GM10248 (cell line): ENCODE measurements around the gene NBPF1.
A peak's percentile ranks its signal among the peaks of the same experiment; 100 is the strongest.
"Not testable (repeated sequence)": the region's sequence is repeated elsewhere in the genome, so short reads cannot be mapped to it uniquely, and the experiment has no call there.

Source experiments
- CTCF ChIA-PET: fragments of 300-600 bp; sonication (Branson Sonifier 250); formaldehyde crosslinking; extraction: SDS; loops from one replicate; lab custom pipeline; 2021; ENCODE audit warnings: antibody characterized with exemption; lab: Yijun Ruan, JAX
- POLR2A ChIA-PET: fragments of 350-650 bp; sonication (Branson Sonifier 250); formaldehyde crosslinking; extraction: SDS; loops from one replicate; lab custom pipeline; 2020; ENCODE audit warnings: antibody characterized with exemption; lab: Yijun Ruan, JAX
- DNase-seq: peaks from one replicate; pipeline ENCODE4 v3.0.0; 2012; ENCODE audit errors: extremely low spot score
- TF ChIP-seq, protein P1 (sequence below): IDR thresholded peaks from 2 replicates; pipeline ENCODE4 v1.5.1; 2012; ENCODE audit warnings: mild to moderate bottlenecking, low read depth; ENCODE audit errors: extremely low read depth, missing control alignments, control extremely low read depth

Gene NBPF1

DNA sequence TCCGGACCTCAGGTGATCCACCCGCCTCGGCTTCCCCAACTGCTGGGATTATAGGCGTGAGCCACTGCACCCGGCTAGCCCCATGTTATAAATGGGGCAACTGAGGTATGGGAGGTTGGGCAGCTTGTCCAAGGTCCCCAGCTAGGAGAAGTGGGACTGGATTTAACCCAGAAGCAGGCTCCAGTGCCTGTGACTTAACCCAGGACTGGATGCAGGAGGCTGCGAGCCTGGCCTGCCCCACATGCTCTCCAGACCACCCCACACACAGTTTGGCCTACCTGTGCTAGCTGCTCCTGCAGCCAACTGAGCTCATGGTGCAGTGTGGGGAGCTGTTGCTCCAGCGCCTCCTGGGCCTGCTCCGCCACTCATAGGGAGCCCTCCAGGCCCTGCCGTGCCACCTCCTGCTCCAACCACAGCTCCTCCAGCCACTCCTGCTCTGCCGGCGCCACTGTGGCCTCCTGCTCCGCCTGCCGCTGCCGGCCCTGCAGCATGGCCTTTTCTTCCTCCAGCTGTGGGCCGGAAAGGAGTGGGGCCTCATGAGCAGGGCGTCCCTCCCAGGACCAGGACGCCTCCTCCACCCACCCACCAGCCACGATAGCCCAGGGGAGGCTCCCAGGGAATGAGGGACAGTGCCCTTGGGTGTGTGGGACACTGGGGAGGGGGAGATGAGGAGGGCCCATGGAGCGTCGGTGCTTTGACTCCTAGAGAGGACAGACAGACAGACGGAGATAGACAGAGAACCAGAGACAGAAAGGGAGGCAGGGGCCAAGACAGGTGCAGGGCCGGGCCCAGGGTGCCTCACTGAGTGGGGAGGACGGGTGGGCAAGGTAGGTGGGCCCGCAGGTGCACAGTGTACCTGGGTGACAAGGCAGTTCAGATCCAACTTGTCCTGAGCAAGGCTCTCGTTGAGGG, 12.4 kb upstream of the NBPF1 start:
- TF ChIP-seq, protein P1, sequence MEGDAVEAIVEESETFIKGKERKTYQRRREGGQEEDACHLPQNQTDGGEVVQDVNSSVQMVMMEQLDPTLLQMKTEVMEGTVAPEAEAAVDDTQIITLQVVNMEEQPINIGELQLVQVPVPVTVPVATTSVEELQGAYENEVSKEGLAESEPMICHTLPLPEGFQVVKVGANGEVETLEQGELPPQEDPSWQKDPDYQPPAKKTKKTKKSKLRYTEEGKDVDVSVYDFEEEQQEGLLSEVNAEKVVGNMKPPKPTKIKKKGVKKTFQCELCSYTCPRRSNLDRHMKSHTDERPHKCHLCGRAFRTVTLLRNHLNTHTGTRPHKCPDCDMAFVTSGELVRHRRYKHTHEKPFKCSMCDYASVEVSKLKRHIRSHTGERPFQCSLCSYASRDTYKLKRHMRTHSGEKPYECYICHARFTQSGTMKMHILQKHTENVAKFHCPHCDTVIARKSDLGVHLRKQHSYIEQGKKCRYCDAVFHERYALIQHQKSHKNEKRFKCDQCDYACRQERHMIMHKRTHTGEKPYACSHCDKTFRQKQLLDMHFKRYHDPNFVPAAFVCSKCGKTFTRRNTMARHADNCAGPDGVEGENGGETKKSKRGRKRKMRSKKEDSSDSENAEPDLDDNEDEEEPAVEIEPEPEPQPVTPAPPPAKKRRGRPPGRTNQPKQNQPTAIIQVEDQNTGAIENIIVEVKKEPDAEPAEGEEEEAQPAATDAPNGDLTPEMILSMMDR = no peak
- POLR2A ChIA-PET = no interaction called here
- CTCF ChIA-PET = interaction anchor here (0.6 to 2.3 kb wide), 10 partner anchors 10 to 543 kb away, joined by 3 to 12 read pairs (median 4); partner anchors contain the start of genes NBPF1 and NECAP2

DNA sequence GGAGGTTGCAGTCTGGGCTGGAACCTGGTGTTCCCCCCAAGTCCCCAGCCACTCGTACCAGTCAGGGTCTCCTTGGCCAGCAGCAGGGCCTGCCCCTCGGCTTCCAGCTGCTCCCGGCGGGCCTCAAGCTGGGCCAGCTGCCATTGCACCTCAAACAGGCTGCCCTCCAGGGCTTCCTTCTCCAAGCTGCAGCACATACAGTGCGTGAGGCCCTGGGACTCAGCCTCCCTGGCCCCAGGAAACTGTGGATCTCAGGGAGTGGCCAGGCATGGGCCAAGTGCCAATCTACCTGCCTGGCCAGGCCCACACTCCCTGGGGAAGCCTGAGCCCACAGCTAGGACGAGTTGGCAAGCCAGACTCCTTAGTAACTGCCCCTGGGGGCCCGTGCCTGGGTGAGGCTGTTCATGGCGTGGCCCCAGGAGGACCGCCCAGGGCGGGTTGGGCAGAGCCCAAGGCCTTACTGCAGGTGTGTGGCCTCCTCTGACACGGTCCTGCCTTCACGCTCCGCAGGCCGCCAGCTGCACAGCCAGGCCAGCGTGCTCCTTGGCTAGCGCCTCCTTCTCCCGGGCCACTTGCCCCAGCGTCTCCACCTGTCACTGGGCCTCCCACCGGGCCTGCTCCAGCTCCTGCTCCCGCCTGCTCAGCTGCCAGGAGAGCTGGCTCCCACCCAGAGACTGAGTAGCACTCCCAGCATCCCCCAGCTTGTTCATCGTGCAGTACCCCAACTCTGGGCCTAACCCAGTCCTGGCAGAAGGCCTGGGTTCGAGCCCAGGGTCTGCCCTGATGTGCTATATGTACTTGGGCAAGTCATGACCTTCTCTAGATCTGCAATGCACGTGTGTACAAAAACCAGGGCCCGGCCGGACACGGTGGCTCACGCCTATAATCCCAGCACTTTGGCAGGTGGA, 10.7 kb upstream of the NBPF1 start:
- CTCF ChIA-PET = interaction anchor here (0.8 to 2.3 kb wide), 8 partner anchors 8 to 614 kb away, joined by 3 to 12 read pairs (median 4); partner anchors contain the start of genes NBPF1 and NECAP2
- peak; percentile 53 for DNase-seq
- POLR2A ChIA-PET = not testable (repeated sequence)

More for the DNA sequence above, 12.4 kb upstream of the NBPF1 start:
- DNase-seq = peak; percentile 52

DNA sequence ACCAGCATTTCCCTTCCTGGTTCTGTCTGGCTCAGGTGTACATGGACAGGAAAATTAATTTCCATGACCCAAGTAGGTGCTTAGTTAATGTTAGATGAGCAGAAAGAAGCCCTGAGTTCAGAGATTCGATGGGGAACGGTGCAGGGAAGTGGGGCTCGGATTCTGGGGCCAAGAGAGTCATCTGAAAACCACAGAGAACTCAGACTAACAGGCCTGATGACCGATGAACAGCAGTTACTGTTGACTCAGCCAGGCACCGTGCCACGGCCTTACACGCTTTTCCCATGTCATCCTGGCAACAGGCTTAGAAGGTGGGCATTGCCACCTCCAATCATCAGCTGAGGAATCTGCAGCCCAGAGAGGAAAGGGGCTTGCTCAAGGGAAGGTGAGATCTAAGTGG, 10.0 kb upstream of the NBPF1 start:
- CTCF ChIA-PET = interaction anchor here (1.0 to 3.5 kb wide), 7 partner anchors 8 to 379 kb away, joined by 3 to 61 read pairs (median 9); partner anchors contain the start of gene NBPF1
- POLR2A ChIA-PET, DNase-seq: not testable (repeated sequence)

DNA sequence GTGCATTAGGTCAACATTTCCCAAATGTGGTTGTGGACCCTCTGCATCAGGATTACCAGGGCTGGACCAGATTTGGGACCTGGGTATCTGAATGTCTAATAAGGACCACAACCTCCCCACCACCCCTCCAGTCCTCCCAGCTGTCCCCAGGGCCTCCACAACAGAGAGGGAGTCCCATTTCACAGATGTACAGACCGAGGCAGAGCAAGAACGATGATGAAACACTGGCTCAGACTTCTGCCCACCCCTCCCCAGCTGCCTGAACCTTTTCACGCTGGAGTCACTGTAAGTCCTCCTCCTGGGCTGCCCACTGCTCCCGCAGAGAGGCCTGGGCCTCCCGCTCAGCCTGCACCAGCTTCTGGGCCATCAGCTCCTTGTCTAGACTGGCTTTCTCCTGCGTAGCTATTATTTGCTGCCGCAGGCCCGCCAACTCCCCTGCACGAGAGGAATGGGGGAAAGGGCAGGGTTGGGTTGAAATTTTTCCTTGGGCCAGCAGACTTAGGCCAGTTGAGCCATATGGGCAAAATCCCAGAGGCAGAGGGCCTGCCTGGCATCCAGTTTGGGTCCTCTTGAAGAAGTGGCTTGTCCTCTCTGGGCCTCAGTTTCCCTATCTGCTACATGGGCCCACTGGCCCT, 8.4 kb upstream of the NBPF1 start:
- ChIA-PET POLR2A (interaction anchor here (1.3 kb wide), 1 partner anchor 284 kb away, joined by 3 read pairs; no protein-coding TSS in a partner anchor), CTCF (interaction anchor here (0.8 to 3.5 kb wide), 28 partner anchors 10 to 426 kb away, joined by 3 to 61 read pairs (median 6); partner anchors contain the start of gene NBPF1)
- peak; percentile 67 for DNase-seq

DNA sequence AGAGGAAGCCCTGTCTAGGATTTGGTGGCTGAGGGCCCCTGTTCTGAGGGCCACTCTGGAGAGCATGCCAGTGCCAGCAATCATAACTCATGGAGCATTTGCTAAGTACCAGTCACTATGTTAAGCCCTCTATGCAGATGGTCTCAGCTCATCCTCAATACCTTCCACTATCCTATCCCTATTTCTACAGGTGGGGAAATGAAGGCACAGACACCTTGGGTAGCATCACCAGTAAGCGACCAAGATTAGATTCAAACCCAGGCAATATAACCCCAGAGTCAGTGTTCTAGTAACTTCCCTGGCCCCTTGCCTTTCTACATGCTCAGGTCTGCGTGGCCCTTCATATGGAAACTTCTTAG, 7.9 kb upstream of the NBPF1 start:
- no peak for DNase-seq
- TF ChIP-seq, protein P1 = no peak
- ChIA-PET POLR2A (interaction anchor here (1.3 kb wide), 1 partner anchor 284 kb away, joined by 3 read pairs; no protein-coding TSS in a partner anchor), CTCF (interaction anchor here (0.6 to 3.5 kb wide), 44 partner anchors 10 to 539 kb away, joined by 3 to 61 read pairs (median 4); partner anchors contain the start of genes NBPF1 and NECAP2)

DNA sequence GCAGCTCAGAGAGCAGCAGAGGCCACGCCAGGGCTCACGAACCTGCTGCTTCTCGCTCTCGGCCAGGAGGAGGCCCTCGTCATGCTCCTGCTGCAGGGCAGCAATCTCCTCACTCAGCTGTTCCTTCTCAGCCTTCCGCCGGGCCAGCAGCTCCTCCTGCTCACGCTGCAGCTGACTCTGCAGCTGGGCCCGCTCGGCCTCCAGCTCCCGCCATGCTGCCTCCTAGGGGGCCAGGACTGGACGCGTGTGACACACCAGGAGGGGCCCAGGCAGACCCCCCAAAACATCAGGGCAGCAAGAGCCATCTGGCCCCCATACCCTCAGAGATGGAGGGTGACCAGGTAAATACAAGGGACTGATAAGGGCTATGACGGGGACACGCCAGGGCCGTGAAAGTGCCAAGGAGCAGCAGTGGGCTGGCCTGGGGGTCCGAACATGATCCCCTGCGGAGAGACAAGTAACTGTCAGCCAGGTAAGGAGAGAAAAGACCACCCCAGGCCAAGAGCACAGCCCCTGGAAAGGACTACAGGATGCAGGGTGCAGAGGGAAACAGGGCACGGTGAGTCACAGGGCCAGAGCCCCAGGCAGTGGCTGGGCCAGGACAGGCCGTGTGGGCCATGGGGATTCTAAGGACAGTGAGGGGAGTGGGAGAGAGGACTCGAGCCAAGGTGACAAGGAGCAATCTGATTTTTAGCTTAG, 6.6 kb upstream of the NBPF1 start:
- POLR2A ChIA-PET, DNase-seq: not testable (repeated sequence)
- CTCF ChIA-PET = interaction anchor here (0.8 to 3.5 kb wide), 20 partner anchors 9 to 538 kb away, joined by 3 to 61 read pairs (median 6); partner anchors contain the start of gene NBPF1

DNA sequence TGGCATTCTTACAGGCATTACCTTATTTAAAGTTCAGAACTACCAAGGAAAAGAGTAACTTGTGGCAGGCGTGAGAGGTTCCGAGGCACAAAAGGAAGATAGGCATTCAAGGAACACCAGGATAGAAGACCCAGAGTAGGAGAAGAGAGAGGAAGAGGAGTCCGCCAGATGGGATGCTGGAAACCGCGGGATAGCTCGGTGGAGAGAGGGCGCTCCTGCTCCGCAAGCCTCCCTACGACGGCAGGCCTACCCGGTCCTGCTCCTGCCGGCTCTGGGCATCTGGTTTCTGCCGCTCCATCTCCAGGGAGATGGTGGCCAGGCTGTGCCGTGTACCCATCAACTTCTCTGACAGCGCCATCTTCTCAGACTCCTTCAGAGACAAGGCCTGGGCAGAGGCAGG, 5.4 kb upstream of the NBPF1 start:
- CTCF ChIA-PET = interaction anchor here (1.3 to 1.5 kb wide), 5 partner anchors 9 to 536 kb away, joined by 3 to 10 read pairs (median 5); no protein-coding TSS in a partner anchor
- POLR2A ChIA-PET = no interaction called here
- TF ChIP-seq, protein P1 = no peak
- DNase-seq = no peak
